22Rv1 (cell line): ENCODE results near the gene KCTD5.

Source experiments
- CTCF ChIP-seq: fragments of 450-650 bp; IDR thresholded peaks from 2 replicates; pipeline ENCODE4 v1.5.1; 2017; ENCODE audit warnings: mild to moderate bottlenecking
- ZFX ChIP-seq: fragments of 450-650 bp; IDR thresholded peaks from 2 replicates; pipeline ENCODE4 v1.6.1; 2017; ENCODE audit warnings: antibody characterized with exemption, borderline replicate concordance

- TF ChIP-seq CTCF (no peak), ZFX (no peak)
Observed at GRCh38 chr16:2716948-2717347, 34.6 kb downstream of the KCTD5 start.
